ENCODE results near the gene DNAH17.

Gene DNAH17

DNA sequence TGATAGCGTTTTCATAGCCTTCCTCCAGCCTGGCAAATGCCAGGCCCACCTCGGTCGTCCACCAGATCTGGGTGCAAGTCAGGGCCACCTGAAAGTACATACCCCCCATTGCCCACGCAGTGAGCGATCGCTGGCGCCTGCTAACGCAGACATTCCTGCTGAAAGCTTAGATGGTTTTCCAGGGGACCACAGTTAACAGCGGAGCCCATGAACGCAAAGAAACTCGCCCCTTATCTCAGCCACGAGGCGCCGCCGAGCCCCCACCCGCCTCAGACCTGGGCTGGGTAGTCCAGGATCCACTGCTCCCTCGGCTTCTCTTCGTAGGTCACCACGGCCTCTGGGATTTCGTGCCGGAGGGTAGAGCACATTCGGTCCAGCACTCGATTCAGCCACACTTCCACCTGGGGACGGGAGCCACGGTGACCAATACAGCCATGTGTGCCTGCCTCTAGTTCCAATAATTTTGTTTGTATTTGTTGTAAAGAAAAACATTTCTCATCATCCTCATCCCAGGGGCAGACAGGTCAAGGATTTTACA is 74.5 kb downstream of the DNAH17 start:
- ATAC-seq (ENCODE audit: low read depth) = no peak
- Histone ChIP-seq H3K27ac (ENCODE audit: poor library complexity, severe bottlenecking) (no peak overlapping the region), H3K4me1 (ENCODE audit: insufficient read depth, poor library complexity, severe bottlenecking) (peaks cover 9% of the 10 kb centered on the region)

DNA sequence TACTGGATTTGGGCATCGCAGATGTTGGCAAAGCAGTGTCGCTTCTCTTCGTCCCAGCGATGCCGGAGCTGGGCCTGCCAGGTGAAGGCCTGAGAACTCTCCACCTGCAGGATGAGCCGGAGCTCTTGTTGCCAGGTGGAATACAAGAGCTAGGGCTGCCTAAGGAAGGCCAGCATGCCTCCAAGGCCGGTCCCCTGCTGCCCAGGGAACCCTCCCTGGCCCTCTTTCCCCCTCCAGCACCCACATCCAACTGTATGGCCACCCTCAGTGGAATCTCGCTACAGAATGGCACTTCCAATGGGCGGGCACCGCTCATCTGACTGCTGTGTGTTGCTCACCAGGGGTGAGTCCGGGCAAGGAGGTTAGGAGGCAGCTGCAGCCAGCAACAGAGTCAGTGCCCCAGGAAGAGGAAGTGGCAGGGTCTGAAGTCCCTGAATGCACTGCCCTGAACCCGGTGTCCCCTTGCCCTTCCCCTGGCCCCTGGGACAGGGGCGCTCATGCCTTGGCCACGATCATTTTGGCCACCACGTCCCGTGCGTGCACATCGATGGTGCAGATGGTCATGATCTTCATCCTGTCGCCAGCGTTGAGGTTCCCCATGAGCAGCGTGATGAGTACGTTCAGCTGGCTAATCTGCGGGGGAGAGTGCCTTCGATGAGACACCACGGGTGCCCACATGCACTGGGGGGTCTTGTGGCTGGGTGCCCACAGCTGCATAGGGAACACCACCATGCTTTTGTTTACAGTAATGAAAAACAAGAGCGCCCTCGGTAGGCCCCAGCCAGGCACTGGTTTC is 75.8 kb downstream of the DNAH17 start:
- TF ChIP-seq, protein P1, sequence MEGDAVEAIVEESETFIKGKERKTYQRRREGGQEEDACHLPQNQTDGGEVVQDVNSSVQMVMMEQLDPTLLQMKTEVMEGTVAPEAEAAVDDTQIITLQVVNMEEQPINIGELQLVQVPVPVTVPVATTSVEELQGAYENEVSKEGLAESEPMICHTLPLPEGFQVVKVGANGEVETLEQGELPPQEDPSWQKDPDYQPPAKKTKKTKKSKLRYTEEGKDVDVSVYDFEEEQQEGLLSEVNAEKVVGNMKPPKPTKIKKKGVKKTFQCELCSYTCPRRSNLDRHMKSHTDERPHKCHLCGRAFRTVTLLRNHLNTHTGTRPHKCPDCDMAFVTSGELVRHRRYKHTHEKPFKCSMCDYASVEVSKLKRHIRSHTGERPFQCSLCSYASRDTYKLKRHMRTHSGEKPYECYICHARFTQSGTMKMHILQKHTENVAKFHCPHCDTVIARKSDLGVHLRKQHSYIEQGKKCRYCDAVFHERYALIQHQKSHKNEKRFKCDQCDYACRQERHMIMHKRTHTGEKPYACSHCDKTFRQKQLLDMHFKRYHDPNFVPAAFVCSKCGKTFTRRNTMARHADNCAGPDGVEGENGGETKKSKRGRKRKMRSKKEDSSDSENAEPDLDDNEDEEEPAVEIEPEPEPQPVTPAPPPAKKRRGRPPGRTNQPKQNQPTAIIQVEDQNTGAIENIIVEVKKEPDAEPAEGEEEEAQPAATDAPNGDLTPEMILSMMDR (IDR thresholded peaks at IDR 0.05; ENCODE audit: poor library complexity, severe bottlenecking) = no peak
- Histone ChIP-seq H3K9me3 (ENCODE audit: severe bottlenecking) (no peaks in the 10 kb centered on the region), H3K4me3 (ENCODE audit: severe bottlenecking) (no peak overlapping the region), H3K36me3 (ENCODE audit: low read depth) (no peaks in the 10 kb centered on the region), H3K4me1 (ENCODE audit: insufficient read depth, poor library complexity, severe bottlenecking) (peaks cover 9% of the 10 kb centered on the region), H3K27me3 (ENCODE audit: insufficient read depth, poor library complexity, severe bottlenecking) (no peaks in the 10 kb centered on the region), H3K27ac (ENCODE audit: poor library complexity, severe bottlenecking) (no peak overlapping the region)
- no peak for ATAC-seq (ENCODE audit: low read depth)
- DNase-seq (ENCODE audit: low spot score) = no peak

More for the DNA sequence above, 74.5 kb downstream of the DNAH17 start:
- Histone ChIP-seq H3K9me3 (ENCODE audit: severe bottlenecking) (no peaks in the 10 kb centered on the region), H3K27me3 (ENCODE audit: insufficient read depth, poor library complexity, severe bottlenecking) (no peaks in the 10 kb centered on the region), H3K36me3 (ENCODE audit: low read depth) (no peaks in the 10 kb centered on the region), H3K4me3 (ENCODE audit: severe bottlenecking) (no peak overlapping the region)
- TF ChIP-seq, protein P1 (IDR thresholded peaks at IDR 0.05; ENCODE audit: poor library complexity, severe bottlenecking) = no peak
- no peak for DNase-seq (ENCODE audit: low spot score)

DNA sequence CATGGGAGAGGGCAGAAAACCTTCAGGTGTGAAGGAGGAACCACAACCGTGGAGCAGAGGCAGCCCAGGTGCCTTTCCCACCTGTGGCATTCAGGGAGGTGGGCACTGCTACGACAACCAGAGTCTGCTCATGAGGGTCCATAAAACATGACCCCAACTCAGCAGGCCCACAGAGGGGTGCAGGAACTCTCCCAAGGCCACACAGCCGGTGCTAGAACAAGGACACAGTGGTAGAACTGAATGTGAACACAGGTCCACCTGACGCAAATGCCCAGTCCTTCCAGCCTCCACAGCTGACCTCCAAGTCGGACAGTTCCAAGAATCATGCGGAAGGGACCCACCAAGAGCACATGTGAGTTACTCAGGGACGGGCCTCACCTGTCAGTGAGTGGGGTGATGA is 76.4 kb downstream of the DNAH17 start:
- Histone ChIP-seq H3K36me3 (ENCODE audit: low read depth) (no peaks in the 10 kb centered on the region), H3K4me1 (ENCODE audit: insufficient read depth, poor library complexity, severe bottlenecking) (peaks cover 9% of the 10 kb centered on the region), H3K27me3 (ENCODE audit: insufficient read depth, poor library complexity, severe bottlenecking) (no peaks in the 10 kb centered on the region), H3K9me3 (ENCODE audit: severe bottlenecking) (no peaks in the 10 kb centered on the region), H3K27ac (ENCODE audit: poor library complexity, severe bottlenecking) (no peak overlapping the region), H3K4me3 (ENCODE audit: severe bottlenecking) (no peak overlapping the region)
- TF ChIP-seq, protein P1 (IDR thresholded peaks at IDR 0.05; ENCODE audit: poor library complexity, severe bottlenecking) = no peak
- DNase-seq (ENCODE audit: low spot score) (no peak), ATAC-seq (ENCODE audit: low read depth) (no peak)

DNA sequence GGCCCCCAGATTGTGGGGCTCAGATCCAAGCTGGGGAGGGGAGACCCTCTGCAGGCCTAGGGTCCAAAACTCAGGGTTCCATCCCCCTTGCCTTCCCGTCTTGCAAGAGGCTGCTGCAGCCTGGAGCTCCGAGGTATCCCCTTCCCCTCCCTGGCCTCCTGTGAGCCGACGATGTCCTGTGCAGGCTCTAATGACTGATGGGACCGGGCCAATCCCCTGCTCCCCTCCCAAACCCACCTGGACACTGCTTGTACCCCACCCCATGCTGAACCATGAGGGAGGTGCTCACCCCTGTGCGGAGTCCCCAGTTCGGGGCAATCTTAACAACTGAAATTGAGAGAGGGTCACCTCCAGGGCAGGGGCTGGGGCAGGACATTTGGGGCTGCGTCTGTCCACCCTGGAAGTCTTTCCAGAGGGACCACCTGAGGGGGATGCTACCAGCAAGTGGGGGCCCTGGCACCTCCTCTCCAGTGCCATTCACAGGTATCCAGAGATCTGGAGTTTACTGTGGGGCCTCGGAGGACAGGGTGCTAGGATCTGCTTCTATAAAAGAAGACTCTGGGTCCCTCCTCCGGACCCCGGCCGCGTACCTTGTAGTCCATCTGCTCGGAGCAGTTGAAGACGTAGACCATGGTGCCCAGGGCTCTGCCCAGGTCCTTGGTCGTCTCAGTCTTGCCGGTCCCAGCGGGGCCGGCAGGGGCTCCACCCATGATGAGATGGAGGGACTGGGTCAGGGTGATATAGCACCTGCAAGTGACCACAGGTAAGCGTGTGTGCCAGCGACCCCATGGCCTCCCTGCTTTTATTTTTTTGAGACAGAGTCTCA is 77.3 kb downstream of the DNAH17 start:
- TF ChIP-seq, protein P1 (IDR thresholded peaks at IDR 0.05; ENCODE audit: poor library complexity, severe bottlenecking) = no peak
- Histone ChIP-seq H3K4me1 (ENCODE audit: insufficient read depth, poor library complexity, severe bottlenecking) (peaks cover under 1% of the 10 kb centered on the region), H3K27me3 (ENCODE audit: insufficient read depth, poor library complexity, severe bottlenecking) (no peaks in the 10 kb centered on the region), H3K36me3 (ENCODE audit: low read depth) (no peaks in the 10 kb centered on the region), H3K9me3 (ENCODE audit: severe bottlenecking) (no peaks in the 10 kb centered on the region), H3K4me3 (ENCODE audit: severe bottlenecking) (no peak overlapping the region), H3K27ac (ENCODE audit: poor library complexity, severe bottlenecking) (no peak overlapping the region)
- DNase-seq (ENCODE audit: low spot score) (no peak), ATAC-seq (ENCODE audit: low read depth) (no peak)

Measured in RWPE2 (cell line).